ENCODE measurements around the gene ATOH8.
A peak's percentile ranks its signal among the peaks of the same experiment; 100 is the strongest.
"Not testable (repeated sequence)": the region's sequence is repeated elsewhere in the genome, so short reads cannot be mapped to it uniquely, and the experiment has no call there.

ATOH8 gene

GRCh38 chr2:85753525-85754312 is at the start of gene ATOH8:
TSS of gene ATOH8 (plus strand) at chr2:85753991. CDS start at chr2:85754190, 199 bp downstream.
- peak in 1 of 2 donors; percentile 15 for DNase-seq (ENCODE audit: low read depth in 2 of 2)

- DNase-seq (ENCODE audit: low read depth in 2 of 2): no peak
Measured at GRCh38 chr2:85704038-85704437, 49.8 kb upstream of the ATOH8 start.

GRCh38 chr2:85704800-85705679 is 48.8 kb upstream of the ATOH8 start:
- DNase-seq (ENCODE audit: low read depth in 2 of 2): no peak

GRCh38 chr2:85705680-85706039 is 48.1 kb upstream of the ATOH8 start:
- DNase-seq (ENCODE audit: low read depth in 2 of 2): no peak

GRCh38 chr2:85706063-85706462 is 47.7 kb upstream of the ATOH8 start:
- DNase-seq (ENCODE audit: low read depth in 2 of 2): no peak

GRCh38 chr2:85706599-85707296 is 47.0 kb upstream of the ATOH8 start:
- DNase-seq (ENCODE audit: low read depth in 2 of 2): no peak

- DNase-seq (ENCODE audit: low read depth in 2 of 2): peak; percentile 14 to 30
Measured at GRCh38 chr2:85707304-85707703, 46.5 kb upstream of the ATOH8 start.

- DNase-seq (ENCODE audit: low read depth in 2 of 2): no peak
Measured at GRCh38 chr2:85708641-85709040, 45.1 kb upstream of the ATOH8 start.

GRCh38 chr2:85709401-85709811 is 44.4 kb upstream of the ATOH8 start:
- no peak for DNase-seq (ENCODE audit: low read depth in 2 of 2)

GRCh38 chr2:85710687-85711577 is 42.9 kb upstream of the ATOH8 start:
- no peak for DNase-seq (ENCODE audit: low read depth in 2 of 2)

GRCh38 chr2:85711578-85712060 is 42.2 kb upstream of the ATOH8 start:
- DNase-seq (ENCODE audit: low read depth in 2 of 2): no peak

GRCh38 chr2:85712336-85712735 is 41.5 kb upstream of the ATOH8 start:
- DNase-seq (ENCODE audit: low read depth in 2 of 2): no peak

GRCh38 chr2:85712849-85713612 is 40.8 kb upstream of the ATOH8 start:
- DNase-seq (ENCODE audit: low read depth in 2 of 2): no peak

- DNase-seq (ENCODE audit: low read depth in 2 of 2): no peak
Measured at GRCh38 chr2:85713836-85714235, 40.0 kb upstream of the ATOH8 start.

- DNase-seq (ENCODE audit: low read depth in 2 of 2): not testable (repeated sequence)
Measured at GRCh38 chr2:85714421-85714820, 39.4 kb upstream of the ATOH8 start.

- DNase-seq (ENCODE audit: low read depth in 2 of 2): no peak
Measured at GRCh38 chr2:85714841-85715240, 39.0 kb upstream of the ATOH8 start.

GRCh38 chr2:85716346-85716914 is 37.4 kb upstream of the ATOH8 start:
- no peak for DNase-seq (ENCODE audit: low read depth in 2 of 2)

GRCh38 chr2:85717308-85718008 is 36.3 kb upstream of the ATOH8 start:
- DNase-seq (ENCODE audit: low read depth in 2 of 2): no peak

GRCh38 chr2:85718009-85718391 is 35.8 kb upstream of the ATOH8 start:
- no peak for DNase-seq (ENCODE audit: low read depth in 2 of 2)
